ENCODE measurements around the gene CHRNG. TPM values are rescaled to one million over a fixed set of nuclear protein-coding genes. Genes with fewer than 3 reads are reported as not detected.

Gene CHRNG
- total RNA-seq, 1 experiment from 2014 or later = not detected

- no peak for DNase-seq (ENCODE audit: unreplicated experiment)
- POLR2A ChIA-PET = interaction anchor here (0.6 to 2.6 kb wide), 3 partner anchors 13 to 945 kb away, joined by 3 to 6 read pairs (median 3); partner anchors contain the start of genes EIF4E2, TEX44 and TIGD1
- peaks cover 6% of the 10 kb centered on the region for H3K36me3 Mint-ChIP-seq (ENCODE audit: insufficient read depth, unreplicated experiment)
- H3K4me1 Mint-ChIP-seq (ENCODE audit: insufficient read depth, unreplicated experiment) = no peaks in the 10 kb centered on the region
- intact Hi-C loops (cut with micrococcal nuclease) = no loop called here
- H3K4me3 Mint-ChIP-seq (ENCODE audit: unreplicated experiment) = no peak overlapping the region
- H3K27ac Mint-ChIP-seq (ENCODE audit: low read depth, unreplicated experiment) = no peak overlapping the region
- BruUV-seq (replicated peaks) = no TSS peak
- TF ChIP-seq, protein P1, sequence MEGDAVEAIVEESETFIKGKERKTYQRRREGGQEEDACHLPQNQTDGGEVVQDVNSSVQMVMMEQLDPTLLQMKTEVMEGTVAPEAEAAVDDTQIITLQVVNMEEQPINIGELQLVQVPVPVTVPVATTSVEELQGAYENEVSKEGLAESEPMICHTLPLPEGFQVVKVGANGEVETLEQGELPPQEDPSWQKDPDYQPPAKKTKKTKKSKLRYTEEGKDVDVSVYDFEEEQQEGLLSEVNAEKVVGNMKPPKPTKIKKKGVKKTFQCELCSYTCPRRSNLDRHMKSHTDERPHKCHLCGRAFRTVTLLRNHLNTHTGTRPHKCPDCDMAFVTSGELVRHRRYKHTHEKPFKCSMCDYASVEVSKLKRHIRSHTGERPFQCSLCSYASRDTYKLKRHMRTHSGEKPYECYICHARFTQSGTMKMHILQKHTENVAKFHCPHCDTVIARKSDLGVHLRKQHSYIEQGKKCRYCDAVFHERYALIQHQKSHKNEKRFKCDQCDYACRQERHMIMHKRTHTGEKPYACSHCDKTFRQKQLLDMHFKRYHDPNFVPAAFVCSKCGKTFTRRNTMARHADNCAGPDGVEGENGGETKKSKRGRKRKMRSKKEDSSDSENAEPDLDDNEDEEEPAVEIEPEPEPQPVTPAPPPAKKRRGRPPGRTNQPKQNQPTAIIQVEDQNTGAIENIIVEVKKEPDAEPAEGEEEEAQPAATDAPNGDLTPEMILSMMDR (IDR thresholded peaks at IDR 0.05; ENCODE audit: unreplicated experiment) = no peak
- H3K27me3 Mint-ChIP-seq (ENCODE audit: insufficient read depth, unreplicated experiment) = no peaks in the 10 kb centered on the region
- H3K9me3 Mint-ChIP-seq (ENCODE audit: unreplicated experiment) = peaks cover 6% of the 10 kb centered on the region
- CTCF ChIA-PET = interaction anchor here (0.5 to 0.8 kb wide), 3 partner anchors 10 to 188 kb away, joined by 3 read pairs; no protein-coding TSS in a partner anchor
These were observed 2.0 kb upstream of the CHRNG start for GRCh38 chr2:232537499-232537898.

DNA sequence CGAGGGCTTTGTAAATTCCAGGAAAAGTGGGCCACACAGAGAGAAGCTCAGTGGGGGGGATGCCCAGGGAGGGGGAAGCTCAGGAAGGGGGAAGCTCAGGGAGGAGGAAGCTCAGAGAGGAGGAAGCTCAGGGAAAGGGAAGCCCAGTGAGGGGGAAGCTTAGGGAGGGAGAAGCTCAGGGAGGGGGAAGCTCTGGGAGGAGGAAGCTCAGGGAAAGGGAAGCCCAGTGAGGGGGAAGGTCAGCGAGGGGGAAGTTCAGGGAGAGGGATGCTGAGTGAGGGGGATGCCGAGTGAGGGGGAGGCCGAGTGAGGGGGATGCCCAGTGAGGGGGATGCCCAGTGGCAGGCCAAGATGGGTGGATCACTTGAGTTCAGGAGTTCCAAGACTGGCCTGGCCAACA lies 821 bp upstream of the CHRNG start:
- Mint-ChIP-seq H3K9me3 (ENCODE audit: unreplicated experiment) (peaks cover 6% of the 10 kb centered on the region), H3K36me3 (ENCODE audit: insufficient read depth, unreplicated experiment) (peaks cover 6% of the 10 kb centered on the region), H3K27ac (ENCODE audit: low read depth, unreplicated experiment) (no peak overlapping the region), H3K4me3 (ENCODE audit: unreplicated experiment) (no peak overlapping the region), H3K4me1 (ENCODE audit: insufficient read depth, unreplicated experiment) (no peaks in the 10 kb centered on the region), H3K27me3 (ENCODE audit: insufficient read depth, unreplicated experiment) (no peaks in the 10 kb centered on the region)
- no TSS peak for BruUV-seq (replicated peaks)
- ChIA-PET POLR2A (interaction anchor here (0.6 to 2.6 kb wide), 3 partner anchors 12 to 669 kb away, joined by 3 to 6 read pairs (median 3); partner anchors contain the start of genes EIF4E2 and TIGD1), CTCF (interaction anchor here (0.6 kb wide), 1 partner anchor 391 kb away, joined by 3 read pairs; no protein-coding TSS in a partner anchor)
- intact Hi-C loops (cut with micrococcal nuclease) = no loop called here
- DNase-seq (ENCODE audit: unreplicated experiment) = no peak
- TF ChIP-seq, protein P1 (IDR thresholded peaks at IDR 0.05; ENCODE audit: unreplicated experiment) = no peak

GRCh38 chr2:232540441-232541041 lies 1.0 kb downstream of the CHRNG start:
- H3K4me1 Mint-ChIP-seq (ENCODE audit: insufficient read depth, unreplicated experiment) = no peaks in the 10 kb centered on the region
- H3K36me3 Mint-ChIP-seq (ENCODE audit: insufficient read depth, unreplicated experiment) = peaks cover 6% of the 10 kb centered on the region
- intact Hi-C loops (cut with micrococcal nuclease) = no loop called here
- H3K27ac Mint-ChIP-seq (ENCODE audit: low read depth, unreplicated experiment) = no peak overlapping the region
- POLR2A ChIA-PET = no interaction called here
- DNase-seq (ENCODE audit: unreplicated experiment) = no peak
- H3K9me3 Mint-ChIP-seq (ENCODE audit: unreplicated experiment) = peaks cover 6% of the 10 kb centered on the region
- no peaks in the 10 kb centered on the region for H3K27me3 Mint-ChIP-seq (ENCODE audit: insufficient read depth, unreplicated experiment)
- CTCF ChIA-PET = no interaction called here
- no TSS peak for BruUV-seq (replicated peaks)
- no peak overlapping the region for H3K4me3 Mint-ChIP-seq (ENCODE audit: unreplicated experiment)
- TF ChIP-seq, protein P1 (IDR thresholded peaks at IDR 0.05; ENCODE audit: unreplicated experiment) = no peak

DNA sequence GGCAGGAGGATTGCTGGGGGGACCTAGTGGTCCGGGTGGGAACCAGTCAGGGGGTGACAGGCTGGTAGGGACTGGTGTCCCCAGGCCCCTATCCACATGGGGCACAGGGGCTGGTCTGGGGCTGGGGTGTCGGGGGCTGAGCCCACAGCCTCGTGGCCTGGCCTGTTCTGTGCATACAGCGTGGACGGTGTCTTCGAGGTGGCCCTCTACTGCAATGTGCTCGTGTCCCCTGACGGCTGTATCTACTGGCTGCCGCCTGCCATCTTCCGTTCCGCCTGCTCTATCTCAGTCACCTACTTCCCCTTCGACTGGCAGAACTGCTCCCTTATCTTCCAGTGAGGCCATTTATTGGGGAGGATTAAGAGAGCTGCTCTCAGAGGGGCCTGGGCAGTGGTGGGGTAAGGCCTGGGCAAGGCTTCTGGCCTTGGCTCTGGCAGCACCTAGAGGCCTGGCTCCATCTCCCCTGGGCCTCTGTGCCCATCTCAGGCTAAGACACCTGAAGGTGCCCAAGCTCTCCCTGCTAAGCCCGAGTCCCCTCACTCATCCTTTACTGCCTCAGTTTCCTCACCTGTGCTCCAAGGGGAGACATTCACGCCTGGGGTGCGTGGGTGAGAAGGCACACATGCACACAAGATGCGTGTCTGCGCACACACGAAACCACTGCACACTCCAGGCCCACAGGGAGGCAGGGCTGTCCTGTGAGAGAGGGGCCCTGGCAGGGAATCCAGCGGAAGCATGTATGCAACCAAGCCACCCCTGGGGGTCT lies 1.9 kb downstream of the CHRNG start:
- Mint-ChIP-seq H3K4me1 (ENCODE audit: insufficient read depth, unreplicated experiment) (no peaks in the 10 kb centered on the region), H3K4me3 (ENCODE audit: unreplicated experiment) (no peak overlapping the region), H3K36me3 (ENCODE audit: insufficient read depth, unreplicated experiment) (peaks cover 12% of the 10 kb centered on the region), H3K9me3 (ENCODE audit: unreplicated experiment) (peaks cover 4% of the 10 kb centered on the region), H3K27ac (ENCODE audit: low read depth, unreplicated experiment) (no peak overlapping the region), H3K27me3 (ENCODE audit: insufficient read depth, unreplicated experiment) (no peaks in the 10 kb centered on the region)
- no TSS peak for BruUV-seq (replicated peaks)
- intact Hi-C loops (cut with micrococcal nuclease) = no loop called here
- ChIA-PET POLR2A (no interaction called here), CTCF (no interaction called here)
- TF ChIP-seq, protein P1 (IDR thresholded peaks at IDR 0.05; ENCODE audit: unreplicated experiment) = no peak
- no peak for DNase-seq (ENCODE audit: unreplicated experiment)
